HG03064 (cell line): Measurements from ENCODE around the gene SPECC1L.

Experiments used
- ATAC-seq: cut with Tn5 transposase; IDR thresholded peaks from one replicate; pipeline ENCODE4 v1.9.1; 2021; ENCODE audit warnings: low read depth; ENCODE audit not compliant: unreplicated experiment

SPECC1L gene

DNA sequence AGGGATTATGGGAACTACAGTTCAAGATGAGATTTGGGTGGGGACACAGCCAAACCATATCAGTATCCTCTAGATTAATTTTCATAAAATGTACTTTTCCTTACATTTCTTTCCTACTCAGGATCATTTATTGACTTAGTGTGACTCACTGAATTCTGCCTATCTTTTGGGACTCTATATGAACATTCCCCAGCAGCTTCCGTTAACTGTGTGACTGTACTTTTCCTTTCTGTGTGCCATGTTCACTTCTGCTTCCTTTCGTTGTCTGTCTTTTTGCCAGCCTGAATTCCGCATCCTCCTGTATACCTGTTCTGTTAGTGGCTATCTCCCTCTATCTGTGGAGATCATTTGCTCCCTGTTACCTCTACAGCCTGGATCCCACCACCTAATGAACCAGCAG, 48.8 kb downstream of the SPECC1L start:
- ATAC-seq: no peak

DNA sequence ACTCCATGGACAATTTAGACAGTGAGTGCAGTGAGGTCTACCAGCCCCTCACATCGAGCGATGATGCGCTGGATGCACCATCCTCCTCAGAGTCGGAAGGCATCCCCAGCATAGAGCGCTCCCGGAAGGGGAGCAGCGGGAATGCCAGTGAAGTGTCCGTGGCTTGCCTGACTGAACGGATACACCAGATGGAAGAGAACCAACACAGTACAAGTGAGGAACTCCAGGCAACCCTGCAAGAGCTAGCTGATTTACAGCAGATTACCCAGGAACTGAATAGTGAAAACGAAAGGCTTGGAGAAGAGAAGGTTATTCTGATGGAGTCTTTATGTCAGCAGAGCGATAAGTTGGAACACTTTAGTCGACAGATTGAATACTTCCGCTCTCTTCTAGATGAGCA, 51.4 kb downstream of the SPECC1L start:
- ATAC-seq: no peak

DNA sequence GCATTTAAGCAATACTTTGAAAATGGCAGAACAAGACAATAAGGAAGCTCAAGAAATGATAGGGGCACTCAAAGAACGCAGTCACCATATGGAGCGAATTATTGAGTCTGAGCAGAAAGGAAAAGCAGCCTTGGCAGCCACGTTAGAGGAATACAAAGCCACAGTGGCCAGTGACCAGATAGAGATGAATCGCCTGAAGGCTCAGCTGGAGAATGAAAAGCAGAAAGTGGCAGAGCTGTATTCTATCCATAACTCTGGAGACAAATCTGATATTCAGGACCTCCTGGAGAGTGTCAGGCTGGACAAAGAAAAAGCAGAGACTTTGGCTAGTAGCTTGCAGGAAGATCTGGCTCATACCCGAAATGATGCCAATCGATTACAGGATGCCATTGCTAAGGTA, 51.9 kb downstream of the SPECC1L start:
- ATAC-seq: no peak

DNA sequence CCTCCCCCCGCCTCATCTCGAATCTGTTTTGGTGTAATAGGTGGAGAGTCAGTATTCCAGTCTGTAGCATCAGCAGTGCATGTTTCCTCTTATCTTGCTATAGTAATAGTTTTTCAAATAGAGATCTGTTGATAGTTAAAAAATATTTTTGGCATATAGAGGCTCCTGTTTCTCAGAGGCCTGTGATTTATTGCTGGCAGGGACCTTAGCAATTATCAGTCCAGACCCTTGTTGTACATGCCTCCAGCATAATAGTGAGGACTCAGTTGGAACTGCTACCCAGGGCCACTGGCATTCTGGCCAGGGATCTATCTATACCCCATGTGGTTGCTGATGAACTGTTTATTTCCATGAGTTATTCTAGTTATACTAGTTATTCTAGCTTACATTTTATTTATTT, 52.6 kb downstream of the SPECC1L start:
- ATAC-seq: no peak

DNA sequence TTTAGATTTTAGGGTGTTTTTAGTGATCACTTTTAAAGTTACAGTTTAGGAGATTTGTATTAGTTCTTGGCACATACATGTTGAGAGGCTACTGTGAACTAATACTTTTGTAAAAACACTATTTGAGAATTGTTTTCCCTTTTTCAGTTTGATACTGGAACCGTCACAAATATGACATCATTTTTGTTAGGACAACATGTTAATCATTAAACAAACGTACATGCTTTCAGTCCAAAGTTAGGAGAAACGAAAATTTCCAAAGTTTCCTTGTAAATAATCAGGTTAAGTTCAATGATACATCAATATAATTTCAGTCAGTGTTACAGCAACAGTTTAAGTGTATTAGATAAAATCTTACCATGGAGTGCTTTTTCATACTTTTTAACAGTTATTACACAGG, 53.1 kb downstream of the SPECC1L start:
- ATAC-seq: no peak

DNA sequence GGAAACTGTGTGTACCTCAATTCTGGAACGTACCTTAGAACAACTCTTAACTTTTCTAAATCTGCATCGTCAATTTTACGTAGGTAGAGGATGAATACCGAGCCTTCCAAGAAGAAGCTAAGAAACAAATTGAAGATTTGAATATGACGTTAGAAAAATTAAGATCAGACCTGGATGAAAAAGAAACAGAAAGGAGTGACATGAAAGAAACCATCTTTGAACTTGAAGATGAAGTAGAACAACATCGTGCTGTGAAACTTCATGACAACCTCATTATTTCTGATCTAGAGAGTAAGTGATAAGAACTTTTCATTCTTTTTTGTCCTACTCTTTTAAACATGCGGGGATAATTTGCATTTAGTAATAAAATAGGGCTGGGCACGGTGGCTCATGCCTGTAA, 53.5 kb downstream of the SPECC1L start:
- no peak for ATAC-seq

DNA sequence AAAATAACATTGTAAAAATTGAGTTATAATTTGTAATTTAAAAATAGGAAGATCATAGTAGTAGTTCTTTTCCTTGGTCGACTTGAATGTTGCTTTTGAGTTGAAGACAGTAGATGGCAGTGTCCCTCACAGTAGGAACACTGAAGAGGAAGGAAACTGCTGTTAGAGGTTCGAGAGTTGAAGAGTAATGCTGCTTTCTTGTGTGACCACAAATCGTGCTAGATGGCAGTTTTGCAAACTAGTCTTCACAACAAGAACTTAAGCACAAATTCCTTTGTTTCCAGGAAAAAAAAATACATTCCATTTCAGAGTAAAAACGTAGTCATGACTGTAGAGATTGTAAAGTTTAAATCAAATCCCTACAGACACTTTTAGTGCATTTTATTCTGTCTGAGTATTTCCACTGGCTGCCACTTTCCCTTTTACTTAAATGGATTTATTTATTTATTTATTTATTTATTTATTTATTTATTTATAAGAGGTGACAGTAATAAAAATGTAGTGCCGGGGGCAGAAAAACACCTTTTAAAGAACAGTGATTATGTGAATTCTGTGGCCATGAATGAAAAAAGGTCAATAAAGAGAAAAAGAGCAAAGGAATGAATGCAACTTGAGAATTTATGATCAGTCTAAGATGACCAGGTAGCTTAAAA, 54.6 kb downstream of the SPECC1L start:
- ATAC-seq: no peak

DNA sequence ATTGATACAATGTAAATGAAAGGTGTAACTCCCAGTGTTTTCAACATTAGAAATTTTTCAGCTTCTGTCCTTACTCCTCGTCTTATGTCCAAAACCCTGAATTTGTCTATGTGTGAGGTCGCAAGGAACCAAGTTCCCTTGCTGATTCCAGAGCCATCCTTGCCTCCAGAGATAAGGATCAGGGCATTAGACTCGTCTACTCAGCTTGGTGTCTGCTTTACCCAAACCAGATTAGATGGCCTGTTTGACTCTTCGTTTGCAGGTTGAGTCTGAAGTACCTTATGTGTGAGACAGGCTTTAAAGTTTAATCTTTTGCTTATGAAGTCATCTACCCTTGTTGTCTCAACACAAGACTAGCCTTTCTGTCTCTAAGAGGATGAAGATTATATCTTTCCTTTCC, 55.6 kb downstream of the SPECC1L start:
- no peak for ATAC-seq

DNA sequence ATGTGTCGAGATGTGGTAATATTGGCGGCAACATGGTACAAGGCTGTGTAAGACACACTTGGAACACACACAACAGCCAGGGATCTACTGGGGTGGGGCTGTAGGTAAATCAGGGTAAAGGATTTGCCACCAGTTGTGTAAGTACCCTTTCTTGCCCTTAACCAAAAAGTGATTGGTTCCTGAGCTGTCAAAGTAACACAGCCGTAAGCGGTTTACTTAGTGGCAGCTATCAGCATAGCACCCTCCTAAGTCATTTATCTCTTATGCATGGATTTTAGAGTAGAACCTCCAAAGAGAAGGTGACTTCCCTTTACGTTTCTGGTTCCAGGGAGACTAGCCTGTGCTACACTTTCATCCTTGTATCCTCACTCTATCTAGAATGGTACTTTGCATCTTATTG, 57.2 kb downstream of the SPECC1L start:
- no peak for ATAC-seq

- ATAC-seq: no peak
Measured at GRCh38 chr22:24329453-24329852, 58.8 kb downstream of the SPECC1L start.

GRCh38 chr22:24330636-24331035, 60.0 kb downstream of the SPECC1L start:
- ATAC-seq: no peak

DNA sequence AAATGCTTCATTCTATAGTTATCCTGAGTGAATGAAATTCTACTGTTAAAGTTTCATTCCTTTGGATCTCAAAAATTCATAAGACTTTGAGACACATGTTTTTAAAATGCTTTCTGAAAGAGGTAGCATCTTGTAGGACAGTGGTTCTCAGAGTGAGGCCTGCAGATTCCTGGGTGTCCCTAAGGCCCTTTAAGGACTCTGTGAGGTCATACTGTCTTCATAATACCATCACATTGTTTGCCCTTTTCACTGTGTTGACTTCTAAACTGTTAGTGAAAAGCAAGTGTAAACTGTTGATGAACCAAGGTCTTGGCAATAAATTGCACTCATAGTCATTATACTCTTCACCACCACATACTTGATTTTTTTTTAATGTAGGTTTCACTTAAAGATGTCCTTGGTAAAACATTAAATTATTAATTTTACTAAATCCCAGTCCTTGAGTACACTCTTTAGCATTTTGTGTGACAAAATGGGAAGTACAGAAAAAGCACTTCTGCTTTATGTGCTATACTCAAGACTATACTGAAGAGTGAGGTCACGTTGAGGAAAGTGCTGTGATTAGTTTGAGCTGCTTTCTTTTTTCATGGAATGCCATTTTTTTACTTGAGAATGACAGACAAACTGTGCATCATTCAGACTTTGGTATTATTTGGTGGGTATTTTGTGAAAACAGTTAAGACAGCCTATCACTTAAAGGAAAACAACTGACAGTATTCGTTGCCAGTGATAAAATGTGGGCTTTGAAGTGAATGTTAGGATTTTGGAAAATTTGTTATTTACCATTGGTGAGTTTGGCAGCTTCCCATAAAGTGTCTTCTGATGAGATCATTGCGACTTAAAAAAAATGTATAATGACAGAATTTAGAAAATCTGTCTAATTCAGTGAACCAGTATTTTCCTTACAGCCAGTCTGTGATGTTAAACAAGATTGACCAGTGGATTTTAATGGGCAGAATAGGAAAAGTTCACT, 61.1 kb downstream of the SPECC1L start:
- no peak for ATAC-seq

- ATAC-seq: no peak
Measured at GRCh38 chr22:24333301-24333700, 62.7 kb downstream of the SPECC1L start.

DNA sequence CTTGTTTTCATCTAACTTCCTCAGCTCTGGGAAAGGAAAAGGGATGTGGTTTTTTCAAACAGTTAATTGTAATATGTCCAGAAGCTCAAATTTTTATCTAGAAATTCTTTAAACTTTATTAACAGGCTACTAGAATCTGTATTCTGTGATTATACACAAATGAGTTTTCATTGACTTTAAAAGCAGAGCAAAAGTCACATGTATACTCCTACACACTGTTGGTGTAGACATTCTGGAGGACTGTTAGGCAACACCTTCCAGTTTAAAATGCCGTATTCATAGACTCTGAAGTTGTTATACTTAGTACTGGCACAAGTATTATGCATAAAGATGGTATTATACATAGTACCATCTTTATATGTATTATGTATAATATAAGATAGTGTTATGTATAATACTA, 64.9 kb downstream of the SPECC1L start:
- ATAC-seq: no peak

GRCh38 chr22:24337894-24338645, 67.4 kb downstream of the SPECC1L start:
- ATAC-seq: no peak

DNA sequence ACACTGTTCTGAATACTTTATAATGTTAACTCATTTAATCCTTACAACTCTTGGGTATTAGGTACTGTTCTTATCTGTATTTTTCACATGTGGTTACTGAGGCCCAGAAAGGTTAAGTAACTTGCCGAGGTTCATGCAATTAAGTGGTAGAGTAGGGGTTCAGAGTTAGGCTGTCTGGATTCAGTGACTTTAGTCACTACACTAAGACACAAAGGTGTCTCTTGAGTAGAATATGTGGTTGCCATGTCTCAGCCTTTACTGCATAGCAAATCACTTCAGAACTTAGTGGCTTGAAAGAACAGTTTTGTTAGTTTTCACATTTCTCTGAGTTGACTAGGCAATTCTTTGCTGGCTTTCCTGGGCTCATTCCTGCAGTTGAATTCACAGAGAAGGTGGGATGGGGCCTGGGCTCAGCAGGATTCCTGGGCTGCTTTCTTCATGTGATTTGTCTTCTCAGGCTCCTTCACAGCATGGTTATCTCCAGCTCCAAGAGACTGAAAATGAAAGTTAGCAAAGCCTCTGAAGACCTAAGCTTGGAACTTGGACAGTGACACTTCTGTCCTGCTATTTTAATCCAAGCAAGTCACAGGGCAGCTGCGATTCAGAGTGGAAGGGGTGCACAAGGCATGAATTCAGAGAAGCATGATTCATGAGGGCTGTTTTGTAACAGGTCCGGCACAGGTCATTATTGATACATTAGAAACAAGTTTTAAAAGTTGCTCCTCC, 68.3 kb downstream of the SPECC1L start:
- ATAC-seq: no peak

- no peak for ATAC-seq
Measured at GRCh38 chr22:24339452-24339747, 68.8 kb downstream of the SPECC1L start.

DNA sequence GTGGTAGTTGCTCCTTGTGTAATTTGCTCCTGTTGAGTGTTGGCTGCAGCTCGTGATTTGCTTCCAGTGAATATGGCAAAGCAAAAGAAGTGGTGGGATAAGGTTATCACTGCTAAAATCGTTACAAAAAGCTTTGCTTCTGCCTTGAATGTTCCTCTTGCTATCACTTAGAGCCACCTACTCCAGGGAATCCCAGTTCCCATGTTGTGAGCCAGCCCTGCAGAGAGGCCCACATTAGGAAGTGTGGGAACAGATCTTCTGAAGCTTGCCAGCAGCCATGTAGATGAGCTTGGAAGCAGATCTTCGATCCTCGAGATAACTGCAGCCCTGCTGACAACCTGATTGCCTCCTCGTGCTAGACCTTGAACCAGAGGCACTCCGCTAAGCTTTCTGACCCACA, 71.0 kb downstream of the SPECC1L start:
- no peak for ATAC-seq

DNA sequence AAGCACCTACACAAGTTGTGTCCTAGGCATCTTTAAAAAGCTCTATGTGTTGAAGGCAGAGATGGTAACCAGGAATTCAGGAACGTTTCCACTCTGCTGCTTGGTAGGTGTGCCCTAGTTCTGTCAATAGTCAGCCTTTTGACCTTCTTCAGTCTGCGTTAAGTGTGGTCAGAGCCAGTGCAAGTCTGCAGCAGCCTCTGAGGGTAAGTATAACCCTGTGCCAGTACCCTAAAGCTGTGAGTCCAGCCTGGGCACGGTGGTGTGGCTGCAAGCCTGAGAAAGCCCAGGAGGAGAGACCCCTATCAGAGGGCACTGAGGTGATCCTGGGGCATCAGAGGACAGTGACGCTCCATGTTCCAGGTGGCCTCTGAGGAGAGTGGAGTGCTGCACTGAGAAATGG, 80.0 kb downstream of the SPECC1L start:
- ATAC-seq: no peak

- no peak for ATAC-seq
Measured at GRCh38 chr22:24353121-24353520, 82.5 kb downstream of the SPECC1L start.

DNA sequence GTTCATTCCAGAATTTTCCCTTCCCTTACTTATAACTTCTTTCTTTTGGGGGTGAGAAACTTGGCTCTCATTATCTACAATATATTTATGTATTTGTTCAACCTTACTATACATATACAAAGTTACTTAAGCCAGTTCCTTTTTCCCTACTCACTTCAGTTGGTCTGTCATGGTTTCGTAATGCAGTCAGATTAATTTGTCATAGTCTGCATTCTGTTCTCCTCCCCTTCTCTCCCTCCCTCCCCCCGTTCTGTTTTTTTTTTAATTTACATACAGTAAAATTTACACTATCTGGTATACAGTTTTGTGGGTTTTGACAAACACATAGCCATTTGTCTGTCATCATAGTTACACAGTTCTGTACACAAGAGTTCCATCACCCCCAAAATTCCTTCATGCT, 84.9 kb downstream of the SPECC1L start:
- no peak for ATAC-seq
